VCaP (cell line): ENCODE measurements around the gene MACROD2.
"Not testable (repeated sequence)": the region's sequence is repeated elsewhere in the genome, so short reads cannot be mapped to it uniquely, and the experiment has no call there.

Experiments
- H3K27ac ChIP-seq: fragments of 450-650 bp; 2 replicates; pipeline ENCODE4 v1.5.1; 2017
- TF ChIP-seq, protein P1 (sequence below): fragments of 450-650 bp; conservative IDR thresholded peaks from 2 replicates; pipeline ENCODE4 v1.5.1; 2017; ENCODE audit warnings: mild to moderate bottlenecking, moderate library complexity

MACROD2 gene

DNA sequence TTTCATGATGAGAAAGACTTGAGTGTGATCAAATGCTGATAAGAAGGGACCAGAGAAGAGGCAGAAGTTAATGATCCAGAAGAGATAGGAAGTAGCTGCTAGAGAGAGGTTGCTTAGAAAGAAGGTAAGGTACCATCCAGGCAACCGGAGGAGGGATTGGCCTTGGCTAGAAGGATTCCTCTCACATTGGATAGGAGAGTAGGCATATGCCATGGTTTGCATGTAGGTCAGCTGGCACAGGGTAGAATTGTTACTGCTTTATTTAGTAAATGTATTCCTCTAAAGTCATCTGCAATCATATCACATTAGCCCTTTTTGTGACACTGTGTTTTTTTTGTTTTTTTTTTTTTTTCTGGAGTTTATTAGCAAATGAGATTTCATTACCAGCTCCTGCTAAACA lies 923.0 kb downstream of the MACROD2 start:
- H3K27ac ChIP-seq = no peak overlapping the region

DNA sequence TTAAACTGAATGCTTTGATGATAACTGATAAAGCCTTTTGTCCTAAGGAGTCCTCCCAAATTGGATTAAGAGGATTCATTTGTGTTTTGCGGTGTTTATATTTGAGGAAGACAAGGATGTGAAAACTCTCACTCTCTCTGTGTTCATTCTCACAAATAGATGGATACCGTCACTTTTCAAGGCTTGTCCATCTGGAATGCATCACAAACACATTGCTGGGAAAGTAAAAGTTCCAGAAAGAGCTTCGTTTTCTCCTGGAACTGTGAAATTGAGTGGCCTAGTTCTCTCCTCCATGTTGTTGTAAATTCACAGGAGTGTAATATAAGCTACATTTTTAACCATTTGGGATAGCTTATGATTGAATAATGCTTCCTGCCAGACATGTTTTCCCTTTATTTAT lies 923.7 kb downstream of the MACROD2 start:
- H3K27ac ChIP-seq = no peak overlapping the region

More for the DNA sequence above, 923.0 kb downstream of the MACROD2 start:
- TF ChIP-seq, protein P1, sequence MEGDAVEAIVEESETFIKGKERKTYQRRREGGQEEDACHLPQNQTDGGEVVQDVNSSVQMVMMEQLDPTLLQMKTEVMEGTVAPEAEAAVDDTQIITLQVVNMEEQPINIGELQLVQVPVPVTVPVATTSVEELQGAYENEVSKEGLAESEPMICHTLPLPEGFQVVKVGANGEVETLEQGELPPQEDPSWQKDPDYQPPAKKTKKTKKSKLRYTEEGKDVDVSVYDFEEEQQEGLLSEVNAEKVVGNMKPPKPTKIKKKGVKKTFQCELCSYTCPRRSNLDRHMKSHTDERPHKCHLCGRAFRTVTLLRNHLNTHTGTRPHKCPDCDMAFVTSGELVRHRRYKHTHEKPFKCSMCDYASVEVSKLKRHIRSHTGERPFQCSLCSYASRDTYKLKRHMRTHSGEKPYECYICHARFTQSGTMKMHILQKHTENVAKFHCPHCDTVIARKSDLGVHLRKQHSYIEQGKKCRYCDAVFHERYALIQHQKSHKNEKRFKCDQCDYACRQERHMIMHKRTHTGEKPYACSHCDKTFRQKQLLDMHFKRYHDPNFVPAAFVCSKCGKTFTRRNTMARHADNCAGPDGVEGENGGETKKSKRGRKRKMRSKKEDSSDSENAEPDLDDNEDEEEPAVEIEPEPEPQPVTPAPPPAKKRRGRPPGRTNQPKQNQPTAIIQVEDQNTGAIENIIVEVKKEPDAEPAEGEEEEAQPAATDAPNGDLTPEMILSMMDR = no peak

DNA sequence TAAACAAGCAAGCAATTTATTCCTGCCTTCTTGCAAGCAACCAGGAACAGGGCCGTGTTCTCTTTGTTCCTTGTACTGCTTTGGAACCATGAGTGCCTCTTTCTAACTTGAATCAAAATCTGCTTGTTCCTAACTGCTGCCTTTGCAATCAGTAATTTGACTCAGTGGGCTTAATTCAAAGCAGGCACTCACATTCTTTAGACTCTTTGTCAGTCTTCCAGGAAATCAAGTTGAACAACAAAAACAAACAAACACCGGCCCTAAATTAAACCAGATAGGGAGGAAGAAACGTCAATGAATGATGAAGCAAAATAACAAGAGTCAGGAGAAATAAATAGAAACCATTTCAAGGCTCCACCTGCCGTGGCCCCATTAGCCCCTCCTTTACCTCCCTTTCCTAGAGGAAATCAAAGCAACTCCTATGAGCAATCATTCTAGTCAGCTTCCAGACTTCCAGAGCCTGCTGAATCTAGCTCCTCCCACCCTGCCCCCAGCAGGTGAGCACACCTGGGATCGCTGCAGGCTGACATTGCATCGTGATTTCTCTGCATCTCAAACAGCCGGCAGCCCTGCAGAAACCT lies 924.3 kb downstream of the MACROD2 start:
- TF ChIP-seq, protein P1 = no peak
- peak overlapping the region; percentile 26 for H3K27ac ChIP-seq

More for the DNA sequence above, 923.7 kb downstream of the MACROD2 start:
- TF ChIP-seq, protein P1 = no peak

DNA sequence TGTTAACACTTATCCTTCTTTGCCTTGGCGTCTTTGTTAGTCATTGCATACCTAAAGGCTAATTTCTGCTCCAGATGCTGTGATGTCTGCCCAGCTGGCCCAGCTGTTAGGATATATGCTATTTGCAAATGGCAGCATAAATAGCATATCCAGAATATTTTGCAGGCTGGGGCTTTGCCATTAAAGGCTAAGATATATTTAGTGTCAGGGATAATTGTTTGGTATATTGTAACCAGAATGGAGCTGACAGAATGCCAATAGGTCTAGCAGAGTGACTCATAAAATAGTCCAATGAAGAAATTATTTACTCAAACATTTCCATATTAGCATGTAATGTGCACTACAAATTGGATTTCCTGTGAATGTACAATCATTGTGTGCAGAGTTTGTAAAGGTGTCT lies 926.2 kb downstream of the MACROD2 start:
- TF ChIP-seq, protein P1 = no peak
- no peak overlapping the region for H3K27ac ChIP-seq

DNA sequence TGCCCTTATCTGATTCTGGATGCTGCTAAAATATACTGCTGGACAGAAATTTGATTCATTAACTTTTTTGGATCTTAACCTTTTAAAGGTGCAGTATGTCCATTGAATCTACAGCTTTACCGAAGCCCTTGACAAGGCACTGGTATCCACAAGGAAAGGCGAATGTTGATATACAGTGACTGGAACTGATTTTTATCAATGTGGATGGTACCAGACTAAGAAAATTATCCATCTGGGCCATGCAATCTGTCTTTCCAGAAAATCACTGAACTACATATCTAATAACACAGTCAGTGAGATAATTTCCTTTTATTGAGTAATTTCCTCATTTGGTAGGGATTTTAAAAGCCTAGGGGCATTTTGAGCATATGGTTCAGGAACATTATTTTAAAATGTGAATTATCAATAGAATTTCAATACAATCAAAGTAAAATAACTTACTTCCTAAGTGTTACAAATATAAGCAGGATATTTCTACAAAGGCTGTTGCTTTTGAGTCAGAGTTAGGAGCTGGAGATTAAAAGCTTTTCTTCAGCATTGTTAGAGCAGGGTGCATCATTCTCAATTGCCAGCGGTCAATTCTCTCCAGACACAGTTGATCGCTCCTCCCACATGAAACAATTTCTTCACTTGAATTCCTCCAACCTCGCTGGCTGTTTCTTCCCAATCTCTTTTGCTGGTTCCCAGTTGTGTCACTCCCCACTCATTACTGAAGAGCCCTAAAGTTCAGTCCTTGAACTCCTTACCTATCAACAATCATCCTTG lies 927.4 kb downstream of the MACROD2 start:
- TF ChIP-seq, protein P1 = no peak
- no peak overlapping the region for H3K27ac ChIP-seq

DNA sequence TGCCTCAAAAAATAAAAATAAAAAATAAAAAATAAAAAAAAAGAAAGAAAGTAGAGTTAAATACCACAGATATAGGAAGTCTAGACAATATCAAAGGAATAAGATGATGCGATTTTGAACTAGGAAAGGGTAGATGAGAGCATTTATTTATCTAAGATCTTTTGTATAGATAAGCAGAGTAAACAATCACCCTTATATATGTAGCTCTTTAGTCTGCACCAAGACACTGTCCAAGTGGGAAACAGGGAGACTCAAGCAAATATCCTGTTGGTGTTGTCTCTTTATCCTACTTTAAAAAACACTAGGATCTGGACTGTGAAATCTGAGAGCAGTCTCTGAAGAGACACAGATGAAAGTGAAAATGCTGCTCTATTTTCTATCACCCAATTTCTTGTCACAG lies 929.1 kb downstream of the MACROD2 start:
- H3K27ac ChIP-seq = no peak overlapping the region
- TF ChIP-seq, protein P1 = no peak

DNA sequence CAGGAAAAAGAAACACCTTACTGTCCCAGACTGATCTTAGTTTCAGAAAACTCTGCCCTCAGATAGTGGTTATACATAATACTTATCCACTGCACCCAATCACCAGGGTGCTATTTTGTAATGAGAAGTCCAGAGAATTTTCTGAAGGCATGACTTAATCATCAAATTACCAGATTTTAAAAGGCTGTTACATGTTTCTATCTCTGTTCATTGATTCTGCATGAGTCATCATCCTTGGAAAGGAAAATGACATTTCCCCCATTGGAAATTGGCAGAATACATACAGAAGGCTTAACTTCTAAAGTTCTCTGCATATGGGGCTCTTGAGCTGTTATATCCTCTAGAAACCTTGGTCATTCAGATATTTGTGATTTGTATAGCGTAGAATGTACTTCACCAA lies 930.0 kb downstream of the MACROD2 start:
- H3K27ac ChIP-seq = no peak overlapping the region
- TF ChIP-seq, protein P1 = no peak

DNA sequence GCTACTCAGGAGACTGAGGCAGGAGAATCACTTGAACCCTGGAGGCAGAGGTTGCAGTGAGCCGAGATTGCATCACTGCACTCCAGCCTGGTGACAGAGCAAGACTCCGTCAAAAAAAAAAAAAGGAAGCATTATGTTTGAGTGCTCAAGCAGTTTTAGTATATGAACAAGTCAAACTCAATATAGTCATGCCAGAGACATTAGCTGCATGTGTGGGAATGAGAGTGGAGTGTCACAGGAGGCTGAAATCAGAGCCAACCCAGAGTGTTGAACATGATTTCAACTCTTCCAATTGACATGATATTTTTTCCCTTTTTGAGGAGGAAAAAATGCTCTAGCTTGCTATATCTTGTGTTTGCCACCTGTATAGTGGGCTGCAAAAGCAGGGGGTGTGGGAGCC lies 931.1 kb downstream of the MACROD2 start:
- not testable (repeated sequence) for H3K27ac ChIP-seq
